Middle frontal gyrus (tissue), 1 donor: ENCODE results near the gene ANKRD18A.

Experiments used
- DNase-seq: peaks from one replicate; pipeline ENCODE4 v3.0.0-alpha.2; 2015; ENCODE audit warnings: low spot score; ENCODE audit errors: extremely low spot score

ANKRD18A gene

GRCh38 chr9:38620483-38621433, at the start of gene ANKRD18A:
TSS of gene ANKRD18A (minus strand) at chr9:38620596. CDS start at chr9:38620285, 311 bp downstream.
- peak; percentile 53 for DNase-seq

- DNase-seq = no peak
These were observed 48.5 kb upstream of the ANKRD18A start for GRCh38 chr9:38668791-38669466.

- no peak for DNase-seq
These were observed 42.6 kb upstream of the ANKRD18A start for GRCh38 chr9:38662763-38663593.

- DNase-seq = no peak
These were observed 39.1 kb upstream of the ANKRD18A start for GRCh38 chr9:38659538-38659937.

- DNase-seq = no peak
These were observed 36.5 kb upstream of the ANKRD18A start for GRCh38 chr9:38656896-38657295.

GRCh38 chr9:38652486-38652885, 32.1 kb upstream of the ANKRD18A start:
- no peak for DNase-seq

GRCh38 chr9:38652044-38652443, 31.6 kb upstream of the ANKRD18A start:
- DNase-seq = no peak

- no peak for DNase-seq
These were observed 31.1 kb upstream of the ANKRD18A start for GRCh38 chr9:38651400-38652042.

GRCh38 chr9:38650564-38650963, 30.2 kb upstream of the ANKRD18A start:
- DNase-seq = no peak

GRCh38 chr9:38649731-38650363, 29.5 kb upstream of the ANKRD18A start:
- DNase-seq = no peak

GRCh38 chr9:38644601-38645000, 24.2 kb upstream of the ANKRD18A start:
- no peak for DNase-seq

- no peak for DNase-seq
These were observed 23.4 kb upstream of the ANKRD18A start for GRCh38 chr9:38643815-38644173.

- no peak for DNase-seq
These were observed 22.8 kb upstream of the ANKRD18A start for GRCh38 chr9:38642951-38643814.

GRCh38 chr9:38641985-38642864, 21.8 kb upstream of the ANKRD18A start:
- DNase-seq = no peak

GRCh38 chr9:38641142-38641541, 20.7 kb upstream of the ANKRD18A start:
- no peak for DNase-seq

- no peak for DNase-seq
These were observed 19.2 kb upstream of the ANKRD18A start for GRCh38 chr9:38639577-38639940.

GRCh38 chr9:38638881-38639576, 18.6 kb upstream of the ANKRD18A start:
- no peak for DNase-seq

- DNase-seq = no peak
These were observed 13.9 kb upstream of the ANKRD18A start for GRCh38 chr9:38634315-38634714.
